AG04449 (cell line): Measurements from ENCODE around the gene TP73.

Source experiments
- CTCF ChIA-PET: fragments of 350-600 bp; formaldehyde crosslinking; extraction: SDS; loops from one replicate; lab custom pipeline; 2021; ENCODE audit warnings: antibody characterized with exemption; lab: Yijun Ruan, JAX
- POLR2A ChIA-PET: fragments of 400-600, 350-600 bp; formaldehyde crosslinking; extraction: SDS; loops from one replicate; lab custom pipeline; 2020; ENCODE audit warnings: antibody characterized with exemption, inconsistent platforms; lab: Yijun Ruan, JAX
- DNase-seq: peaks from one replicate; pipeline ENCODE4 v3.0.0-alpha.2; 2010; ENCODE audit warnings: low read depth, low spot score
- H3K4me3 ChIP-seq: 2 replicates; pipeline ENCODE4 v1.5.1; 2011; ENCODE audit warnings: low read depth, mild to moderate bottlenecking, control low read depth, low read length
- CTCF ChIP-seq: IDR thresholded peaks from one replicate; pipeline ENCODE4 v1.5.1; 2011; ENCODE audit warnings: mild to moderate bottlenecking, moderate library complexity, low read length, control low read depth, inconsistent platforms; ENCODE audit not compliant: insufficient read depth; ENCODE audit errors: missing control alignments

The TP73 gene

GRCh38 chr1:3676581-3677470, 24.5 kb downstream of the TP73 start:
- CTCF ChIA-PET = no interaction called here
- POLR2A ChIA-PET = no interaction called here
- no peak overlapping the region for H3K4me3 ChIP-seq
- no peak for DNase-seq
- no peak for TF ChIP-seq CTCF

GRCh38 chr1:3677484-3677883, 25.2 kb downstream of the TP73 start:
- CTCF ChIA-PET = no interaction called here
- TF ChIP-seq CTCF = no peak
- POLR2A ChIA-PET = no interaction called here
- no peak overlapping the region for H3K4me3 ChIP-seq
- no peak for DNase-seq

- no peak overlapping the region for H3K4me3 ChIP-seq
- TF ChIP-seq CTCF = no peak
- CTCF ChIA-PET = no interaction called here
- POLR2A ChIA-PET = no interaction called here
- no peak for DNase-seq
Observed at GRCh38 chr1:3678361-3679097, 26.2 kb downstream of the TP73 start.

GRCh38 chr1:3679098-3679555, 26.8 kb downstream of the TP73 start:
- no peak for DNase-seq
- CTCF ChIA-PET = no interaction called here
- no peak for TF ChIP-seq CTCF
- POLR2A ChIA-PET = no interaction called here
- H3K4me3 ChIP-seq = no peak overlapping the region

- POLR2A ChIA-PET = no interaction called here
- DNase-seq = no peak
- no peak for TF ChIP-seq CTCF
- CTCF ChIA-PET = interaction anchor here (1.2 kb wide), 1 partner anchor 9 kb away, joined by 4 read pairs; no protein-coding TSS in a partner anchor
- no peak overlapping the region for H3K4me3 ChIP-seq
Observed at GRCh38 chr1:3679799-3680453, 27.6 kb downstream of the TP73 start.
